PC-3 (cell line): Measurements from ENCODE around the gene SKIDA1.

Experiments
- CTCF ChIP-seq: fragments of 300-600 bp; sonication (generic); conservative IDR thresholded peaks from 2 replicates; pipeline ENCODE4 v1.5.1; 2017; ENCODE audit warnings: antibody characterized with exemption, low read depth, mild to moderate bottlenecking, low read length
- EZH2 ChIP-seq: fragments of 300-600 bp; sonication (generic); IDR thresholded peaks from one replicate; pipeline ENCODE4 v1.6.1; 2017; ENCODE audit warnings: antibody characterized with exemption, mild to moderate bottlenecking, low read length; ENCODE audit not compliant: unreplicated experiment
- EZH2phosphoT487 ChIP-seq: fragments of 300-600 bp; sonication (generic); IDR thresholded peaks from 2 replicates; pipeline ENCODE4 v1.6.1; 2018; ENCODE audit warnings: mild to moderate bottlenecking, antibody characterized with exemption, low read length, borderline replicate concordance

- no peak for TF ChIP-seq CTCF
- no peak for TF ChIP-seq EZH2
- no peak for TF ChIP-seq EZH2phosphoT487
These were observed 8.2 kb upstream of the SKIDA1 start, which contains the start of gene MLLT10 for GRCh38 chr10:21533467-21534279.
